Neural progenitor cell (in vitro differentiated cells): ENCODE data around the gene SPEM1. TPM values are rescaled to one million over a fixed set of nuclear protein-coding genes. Genes with fewer than 3 reads are reported as not detected.
A peak's percentile ranks its signal among the peaks of the same experiment; 100 is the strongest.

Source experiments
- DNase-seq: peaks from one replicate; pipeline ENCODE4 v3.0.0-alpha.2; 2016; ENCODE audit warnings: low spot score
- H2AFZ ChIP-seq: fragments of 200-600 bp; sonication (generic); replicated peaks from 2 replicates; pipeline ENCODE4 v1.6.1; 2016; ENCODE audit warnings: antibody characterized with exemption
- H3F3A ChIP-seq: fragments of 200-600 bp; sonication (generic); 2 replicates; pipeline ENCODE4 v1.6.1; 2016; ENCODE audit warnings: antibody characterized with exemption, low read depth
- H3K27ac ChIP-seq: fragments of 200-600 bp; sonication (generic); 2 replicates; pipeline ENCODE4 v1.5.1; 2016; ENCODE audit warnings: mild to moderate bottlenecking
- H3K27me3 ChIP-seq: fragments of 200-600 bp; sonication (generic); 2 replicates; pipeline ENCODE4 v1.6.1; 2016; ENCODE audit warnings: mild to moderate bottlenecking, moderate library complexity
- H3K36me3 ChIP-seq: fragments of 200-600 bp; sonication (generic); 2 replicates; pipeline ENCODE4 v1.5.1; 2016
- H3K4me1 ChIP-seq: fragments of 200-600 bp; sonication (generic); 2 replicates; pipeline ENCODE4 v1.6.1; 2016; ENCODE audit warnings: mixed run types
- H3K4me2 ChIP-seq: fragments of 200-600 bp; sonication (generic); 2 replicates; pipeline ENCODE4 v1.6.1; 2016
- H3K4me3 ChIP-seq: fragments of 200-600 bp; sonication (generic); 2 replicates; pipeline ENCODE4 v1.5.1; 2016
- H3K79me2 ChIP-seq: fragments of 200-600 bp; sonication (generic); 2 replicates; pipeline ENCODE4 v1.6.1; 2016; ENCODE audit warnings: low read depth
- H3K9ac ChIP-seq: fragments of 200-600 bp; sonication (generic); 2 replicates; pipeline ENCODE4 v1.6.1; 2016
- H3K9me3 ChIP-seq: fragments of 200-600 bp; sonication (generic); 2 replicates; pipeline ENCODE4 v1.5.1; 2016; ENCODE audit warnings: low read depth
- H4K20me1 ChIP-seq: fragments of 200-600 bp; sonication (generic); 2 replicates; pipeline ENCODE4 v1.6.1; 2016; ENCODE audit warnings: low read depth
- H3K27ac Mint-ChIP-seq: 3 replicates; pipeline ENCODE4 v1.8.0; 2021; ENCODE audit warnings: mixed read lengths
- H3K27me3 Mint-ChIP-seq: 2 replicates; pipeline ENCODE4 v1.8.0; 2022; ENCODE audit warnings: low read depth, mild to moderate bottlenecking, inconsistent platforms, moderate library complexity, mixed read lengths; ENCODE audit not compliant: insufficient read depth
- H3K36me3 Mint-ChIP-seq: 3 replicates; pipeline ENCODE4 v1.8.0; 2021; ENCODE audit warnings: mixed read lengths
- H3K4me1 Mint-ChIP-seq: 3 replicates; pipeline ENCODE4 v1.8.0; 2021; ENCODE audit warnings: mixed read lengths
- H3K4me3 Mint-ChIP-seq: 3 replicates; pipeline ENCODE4 v1.8.0; 2021; ENCODE audit warnings: mild to moderate bottlenecking, moderate library complexity, mixed read lengths
- H3K9me3 Mint-ChIP-seq: 3 replicates; pipeline ENCODE4 v1.8.0; 2020; ENCODE audit warnings: mixed read lengths
- CTCF ChIP-seq: fragments of 200-600 bp; sonication (generic); IDR thresholded peaks from 2 replicates; pipeline ENCODE4 v1.5.1; 2017; ENCODE audit warnings: antibody characterized with exemption, mild to moderate bottlenecking
- EZH2 ChIP-seq: fragments of 200-600 bp; sonication (generic); IDR thresholded peaks from 2 replicates; pipeline ENCODE4 v1.6.1; 2017; ENCODE audit warnings: antibody characterized with exemption, mild to moderate bottlenecking, moderate library complexity
- EZH2phosphoT487 ChIP-seq: fragments of 200-600 bp; sonication (generic); IDR thresholded peaks from 2 replicates; pipeline ENCODE4 v1.6.1; 2017; ENCODE audit warnings: antibody characterized with exemption
- total RNA-seq: library from RNA; depleted of rRNA; stranded (reverse); fragments of >200 nt; gene quantifications from 2 replicates; pipeline ENCODE4 v1.2.3, GENCODE V29; 2015; ENCODE audit warnings: low replicate concordance

The SPEM1 gene
- total RNA-seq, 1 donor from 2014 or later = not detected

- peak overlapping the region; percentile 74 for H3K4me3 ChIP-seq
- H3K27me3 Mint-ChIP-seq = peaks cover 38% of the 10 kb centered on the region
- peak overlapping the region; percentile 72 for H2AFZ ChIP-seq
Observed at GRCh38 chr17:7436556-7437368, 16.6 kb downstream of the SPEM1 start.

DNA sequence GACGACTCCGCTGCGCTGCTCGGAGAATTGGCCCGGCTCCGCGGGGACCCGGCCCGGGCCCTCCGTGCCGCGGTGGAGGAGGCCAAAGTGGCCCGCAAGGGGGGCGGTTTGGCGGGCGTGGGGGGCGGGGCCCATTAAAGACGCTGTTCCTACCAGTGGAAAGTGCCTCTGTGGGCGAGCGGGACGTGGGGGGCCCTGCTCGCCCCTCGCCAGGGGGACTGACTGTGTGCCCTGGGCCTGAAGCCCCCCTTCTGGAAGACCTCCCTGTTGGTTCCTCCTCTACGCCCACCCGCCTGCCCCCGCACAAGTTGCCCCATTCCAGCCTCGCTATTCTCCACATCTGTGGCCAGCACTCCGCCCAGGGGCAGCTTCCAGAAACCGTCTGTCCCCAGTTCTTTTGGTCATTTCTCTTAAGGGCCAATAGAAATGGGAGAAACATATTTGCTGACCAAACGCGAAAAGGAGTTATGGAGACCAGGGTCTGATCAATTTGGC is 17.3 kb downstream of the SPEM1 start:
- Histone ChIP-seq H3K4me1 (peaks cover 20% of the 10 kb centered on the region), H3K27ac (no peak overlapping the region), H3K27me3 (peaks cover 58% of the 10 kb centered on the region), H2AFZ (peak overlapping the region; percentile 72), H3K36me3 (no peaks in the 10 kb centered on the region), H3F3A (peaks cover 43% of the 10 kb centered on the region), H3K4me3 (peak overlapping the region; percentile 74), H3K9me3 (no peaks in the 10 kb centered on the region), H3K79me2 (no peaks in the 10 kb centered on the region), H3K9ac (no peak overlapping the region), H4K20me1 (no peaks in the 10 kb centered on the region), H3K4me2 (peak overlapping the region; percentile 93)
- TF ChIP-seq EZH2 = no peak
- TF ChIP-seq CTCF = no peak
- TF ChIP-seq EZH2phosphoT487 = no peak
- Mint-ChIP-seq H3K36me3 (no peaks in the 10 kb centered on the region), H3K4me3 (peak overlapping the region; percentile 89), H3K9me3 (no peaks in the 10 kb centered on the region), H3K27me3 (peaks cover 38% of the 10 kb centered on the region), H3K27ac (peak overlapping the region; percentile 42), H3K4me1 (peaks cover 43% of the 10 kb centered on the region)
- no peak for DNase-seq

More at GRCh38 chr17:7436556-7437368, 16.6 kb downstream of the SPEM1 start:
- no peak for TF ChIP-seq EZH2phosphoT487
- TF ChIP-seq CTCF = peak; percentile 78
- DNase-seq = peak; percentile 96
- Histone ChIP-seq H4K20me1 (no peaks in the 10 kb centered on the region), H3K4me1 (peaks cover 20% of the 10 kb centered on the region), H3K79me2 (no peaks in the 10 kb centered on the region), H3F3A (peaks cover 43% of the 10 kb centered on the region), H3K9me3 (no peaks in the 10 kb centered on the region), H3K27me3 (peaks cover 58% of the 10 kb centered on the region), H3K4me2 (peak overlapping the region; percentile 93), H3K27ac (no peak overlapping the region), H3K36me3 (no peaks in the 10 kb centered on the region), H3K9ac (no peak overlapping the region)
- no peak overlapping the region for H3K27ac Mint-ChIP-seq
- no peaks in the 10 kb centered on the region for H3K36me3 Mint-ChIP-seq
- H3K4me1 Mint-ChIP-seq = peaks cover 38% of the 10 kb centered on the region
- H3K4me3 Mint-ChIP-seq = peak overlapping the region; percentile 85
- no peaks in the 10 kb centered on the region for H3K9me3 Mint-ChIP-seq

- peak overlapping the region; percentile 89 for H3K4me3 Mint-ChIP-seq
- Histone ChIP-seq H3F3A (peaks cover 43% of the 10 kb centered on the region), H3K27ac (no peak overlapping the region), H3K9me3 (no peaks in the 10 kb centered on the region), H3K4me1 (peaks cover 20% of the 10 kb centered on the region), H3K36me3 (no peaks in the 10 kb centered on the region), H3K79me2 (no peaks in the 10 kb centered on the region), H2AFZ (peak overlapping the region; percentile 84), H3K4me2 (peak overlapping the region; percentile 93), H4K20me1 (no peaks in the 10 kb centered on the region), H3K4me3 (peak overlapping the region; percentile 74), H3K27me3 (peaks cover 61% of the 10 kb centered on the region), H3K9ac (no peak overlapping the region)
- TF ChIP-seq EZH2phosphoT487 = peak; percentile 84
- no peak for TF ChIP-seq CTCF
- TF ChIP-seq EZH2 = peak; percentile 90
- H3K27me3 Mint-ChIP-seq = peaks cover 38% of the 10 kb centered on the region
- H3K4me1 Mint-ChIP-seq = peaks cover 44% of the 10 kb centered on the region
- H3K36me3 Mint-ChIP-seq = no peaks in the 10 kb centered on the region
- H3K27ac Mint-ChIP-seq = peak overlapping the region; percentile 42
- no peaks in the 10 kb centered on the region for H3K9me3 Mint-ChIP-seq
- DNase-seq = peak; percentile 88
Observed at GRCh38 chr17:7437950-7438614, 18.0 kb downstream of the SPEM1 start.
